ENCODE results near the gene WIZ.

Gene WIZ

DNA sequence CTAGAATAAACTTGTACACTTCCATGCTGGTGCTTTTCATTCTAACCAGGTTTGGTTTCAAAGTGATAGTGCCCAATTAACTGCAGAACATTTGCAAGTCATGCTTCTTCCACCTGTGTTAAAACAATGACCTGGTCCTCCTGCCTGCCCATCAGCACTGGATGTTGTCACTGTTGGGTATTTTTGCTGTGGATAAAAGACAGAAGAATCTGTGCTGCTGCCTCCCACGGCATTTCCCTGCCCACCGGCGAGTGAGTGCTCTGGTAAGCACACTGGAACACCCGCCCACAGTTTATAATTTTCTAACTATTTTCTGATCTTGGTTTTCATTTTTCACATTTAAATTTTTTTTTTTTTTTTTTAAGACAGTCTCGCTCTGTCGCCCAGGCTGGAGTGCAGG, 67.9 kb downstream of the WIZ start:
- Mint-ChIP-seq H3K4me3 (peak overlapping the region; percentile 89), H3K9me3 (no peaks in the 10 kb centered on the region), H3K27me3 (ENCODE audit: low read depth, poor library complexity) (peaks cover 3% of the 10 kb centered on the region), H3K27ac (peak overlapping the region; percentile 35), H3K4me1 (peaks cover 33% of the 10 kb centered on the region), H3K36me3 (ENCODE audit: low read depth) (peaks cover 33% of the 10 kb centered on the region)
- no peak for DNase-seq
- TF ChIP-seq, protein P1, sequence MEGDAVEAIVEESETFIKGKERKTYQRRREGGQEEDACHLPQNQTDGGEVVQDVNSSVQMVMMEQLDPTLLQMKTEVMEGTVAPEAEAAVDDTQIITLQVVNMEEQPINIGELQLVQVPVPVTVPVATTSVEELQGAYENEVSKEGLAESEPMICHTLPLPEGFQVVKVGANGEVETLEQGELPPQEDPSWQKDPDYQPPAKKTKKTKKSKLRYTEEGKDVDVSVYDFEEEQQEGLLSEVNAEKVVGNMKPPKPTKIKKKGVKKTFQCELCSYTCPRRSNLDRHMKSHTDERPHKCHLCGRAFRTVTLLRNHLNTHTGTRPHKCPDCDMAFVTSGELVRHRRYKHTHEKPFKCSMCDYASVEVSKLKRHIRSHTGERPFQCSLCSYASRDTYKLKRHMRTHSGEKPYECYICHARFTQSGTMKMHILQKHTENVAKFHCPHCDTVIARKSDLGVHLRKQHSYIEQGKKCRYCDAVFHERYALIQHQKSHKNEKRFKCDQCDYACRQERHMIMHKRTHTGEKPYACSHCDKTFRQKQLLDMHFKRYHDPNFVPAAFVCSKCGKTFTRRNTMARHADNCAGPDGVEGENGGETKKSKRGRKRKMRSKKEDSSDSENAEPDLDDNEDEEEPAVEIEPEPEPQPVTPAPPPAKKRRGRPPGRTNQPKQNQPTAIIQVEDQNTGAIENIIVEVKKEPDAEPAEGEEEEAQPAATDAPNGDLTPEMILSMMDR (IDR thresholded peaks at IDR 0.05), result no peak

DNA sequence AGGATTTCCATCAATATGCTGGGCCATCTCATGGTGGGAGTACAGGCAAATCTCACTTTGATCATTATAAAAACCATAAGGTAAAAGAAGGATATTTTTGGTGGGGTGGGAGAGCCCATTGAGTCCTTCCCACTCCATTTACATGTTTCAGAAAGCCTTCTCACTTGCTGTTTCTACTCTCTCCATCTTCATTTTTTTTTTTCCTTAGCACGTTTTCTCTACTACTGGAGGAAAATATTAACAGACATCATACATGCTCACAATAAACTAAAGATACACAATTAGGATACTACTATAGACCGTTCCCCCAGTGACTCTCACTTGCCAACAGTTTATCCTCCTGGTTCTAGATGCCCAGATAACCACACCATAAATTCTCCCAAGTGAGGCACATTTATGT, 68.3 kb downstream of the WIZ start:
- H3K27me3 Mint-ChIP-seq (ENCODE audit: low read depth, poor library complexity), result peaks cover 3% of the 10 kb centered on the region
- TF ChIP-seq, protein P1 (IDR thresholded peaks at IDR 0.05), result no peak
- peaks cover 29% of the 10 kb centered on the region for H3K36me3 Mint-ChIP-seq (ENCODE audit: low read depth)
- H3K4me1 Mint-ChIP-seq, result peaks cover 38% of the 10 kb centered on the region
- H3K9me3 Mint-ChIP-seq, result no peaks in the 10 kb centered on the region
- DNase-seq, result no peak
- peak overlapping the region; percentile 89 for H3K4me3 Mint-ChIP-seq
- peak overlapping the region; percentile 35 for H3K27ac Mint-ChIP-seq

DNA sequence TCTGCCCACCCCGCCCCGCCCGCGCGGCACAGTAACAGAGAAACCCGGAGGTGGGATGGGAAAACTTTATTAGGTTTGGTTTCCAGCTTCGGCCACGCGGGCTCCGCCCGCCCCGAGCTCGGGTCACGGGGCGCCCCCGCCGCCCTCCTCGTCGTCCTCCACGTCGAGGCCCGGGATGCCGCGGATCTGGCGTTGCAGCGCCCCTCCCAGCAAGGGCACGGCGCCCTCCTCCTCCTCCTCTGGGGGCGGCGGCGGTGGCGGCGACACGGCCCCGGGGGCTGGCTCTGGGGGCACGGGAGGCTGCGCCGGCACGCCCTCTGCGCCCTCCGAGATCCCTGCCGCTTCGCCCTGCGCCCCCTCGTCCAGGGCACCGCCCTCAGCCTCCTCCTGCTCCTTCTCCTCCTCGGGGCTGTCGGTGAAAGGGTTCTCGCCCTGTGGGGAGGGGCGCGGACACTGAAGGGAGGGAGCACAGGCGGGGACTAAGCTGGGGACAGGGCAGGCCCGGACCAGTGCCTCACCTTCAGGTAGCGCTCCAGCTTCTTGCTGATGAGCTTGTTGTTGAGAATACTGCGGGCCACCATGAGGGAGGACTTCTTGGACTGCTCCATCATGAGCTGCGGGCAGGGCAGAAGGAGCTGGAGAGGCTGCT, 69.6 kb downstream of the WIZ start:
- DNase-seq, result no peak
- peaks cover 23% of the 10 kb centered on the region for H3K36me3 Mint-ChIP-seq (ENCODE audit: low read depth)

DNA sequence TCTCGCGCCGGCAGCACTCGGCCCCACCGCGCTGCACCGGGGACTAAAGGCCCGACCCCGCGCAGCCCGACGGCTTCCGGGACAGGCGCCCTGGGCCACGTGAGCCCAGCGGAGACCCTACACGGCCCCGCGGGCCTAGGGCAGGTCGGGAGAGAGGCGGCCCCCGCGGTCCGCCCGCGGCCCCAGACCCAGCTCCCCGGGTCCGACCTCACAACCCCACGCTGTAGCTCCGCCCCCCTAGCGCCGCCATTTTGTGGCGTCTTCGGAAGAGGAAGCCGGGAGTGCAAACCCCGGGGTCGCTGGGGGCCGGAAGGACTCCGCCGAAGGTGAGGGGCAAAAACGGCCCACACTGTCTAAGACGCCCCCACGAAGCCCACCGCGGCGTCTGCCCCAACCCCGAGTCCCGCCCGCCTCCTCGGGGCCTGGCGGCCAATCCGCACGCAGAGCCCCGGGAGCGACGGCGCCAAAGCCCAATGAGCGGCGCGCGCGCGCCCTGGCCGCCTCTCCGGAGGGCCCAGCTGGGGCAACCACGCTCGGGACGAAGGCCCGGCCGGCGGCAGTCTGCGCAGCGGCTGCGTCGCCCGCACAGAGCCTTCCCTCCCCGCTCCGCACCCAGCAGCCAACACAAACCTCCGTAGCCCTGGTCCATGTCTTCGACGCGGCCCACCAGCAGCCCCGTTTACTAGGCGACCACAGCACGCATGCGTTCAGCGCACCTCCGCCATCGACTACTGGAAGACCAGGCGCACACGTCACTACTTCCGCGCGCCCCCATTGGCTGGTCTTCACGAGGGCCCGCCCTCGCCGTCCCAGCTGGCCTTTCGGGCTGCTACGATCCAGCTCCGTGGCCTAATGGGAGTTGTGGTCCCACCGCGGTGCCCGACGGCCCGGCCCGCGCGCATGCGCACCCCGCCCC, 70.4 kb downstream of the WIZ start, which contains the start of gene AKAP8:
AKAP8 (minus strand) TSS at position 705 of the 916 bp plus-strand sequence; CDS start at position 649, 56 bp downstream.
- peaks cover 47% of the 10 kb centered on the region for H3K4me1 Mint-ChIP-seq
- H3K4me3 Mint-ChIP-seq, result peak within 1 kb of the TSS; percentile 89
- peaks cover 3% of the 10 kb centered on the region for H3K27me3 Mint-ChIP-seq (ENCODE audit: low read depth, poor library complexity)
- no peaks in the 10 kb centered on the region for H3K9me3 Mint-ChIP-seq
- peak within 1 kb of the TSS; percentile 100 for H3K27ac Mint-ChIP-seq
- TF ChIP-seq, protein P1 (IDR thresholded peaks at IDR 0.05), result no peak
- H3K36me3 Mint-ChIP-seq (ENCODE audit: low read depth), result peaks cover 19% of the 10 kb centered on the region
- DNase-seq, result peak; percentile 98

More for the DNA sequence above, 69.6 kb downstream of the WIZ start:
- Mint-ChIP-seq H3K4me1 (peaks cover 42% of the 10 kb centered on the region), H3K27ac (peak overlapping the region; percentile 59), H3K9me3 (no peaks in the 10 kb centered on the region), H3K27me3 (ENCODE audit: low read depth, poor library complexity) (peaks cover 3% of the 10 kb centered on the region), H3K4me3 (peak overlapping the region; percentile 89)
- TF ChIP-seq, protein P1 (IDR thresholded peaks at IDR 0.05), result no peak

DNA sequence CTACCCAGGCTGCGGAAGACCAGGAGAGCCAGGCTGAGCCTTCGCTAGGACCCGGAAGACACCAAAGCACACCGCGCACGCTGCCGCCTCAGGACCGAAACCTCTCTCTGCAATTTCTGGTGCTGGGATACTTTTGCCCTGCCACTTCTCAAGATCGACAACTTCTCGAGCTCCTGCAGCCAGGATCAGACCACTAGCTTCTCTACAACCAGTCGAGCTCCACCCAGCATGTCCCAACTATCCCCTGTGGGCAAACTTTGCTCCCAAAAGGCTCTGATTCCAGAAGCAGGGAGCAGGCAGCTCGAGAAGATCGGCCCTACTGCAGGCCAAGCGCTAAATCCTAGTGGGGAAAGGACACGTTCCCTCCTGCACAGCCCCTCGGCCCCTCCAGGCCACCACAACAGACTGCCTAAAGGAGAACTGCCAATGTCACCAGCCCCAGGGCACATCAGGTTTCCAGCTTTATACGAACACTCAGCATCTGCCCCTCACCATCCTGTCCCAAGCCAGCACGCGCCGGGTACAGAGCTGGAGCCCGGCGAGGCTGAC, 71.1 kb downstream of the WIZ start:
- Mint-ChIP-seq H3K27me3 (ENCODE audit: low read depth, poor library complexity) (peaks cover 3% of the 10 kb centered on the region), H3K4me1 (peaks cover 47% of the 10 kb centered on the region), H3K36me3 (ENCODE audit: low read depth) (peaks cover 19% of the 10 kb centered on the region), H3K4me3 (peak overlapping the region; percentile 89), H3K9me3 (no peaks in the 10 kb centered on the region), H3K27ac (peak overlapping the region; percentile 92)
- TF ChIP-seq, protein P1 (IDR thresholded peaks at IDR 0.05), result no peak
- DNase-seq, result peak; percentile 46

Measured in nephron progenitor cell (in vitro differentiated cells).